COLO829 (cell line): ENCODE measurements around the gene DNAJB13.
"Not testable (repeated sequence)": the region's sequence is repeated elsewhere in the genome, so short reads cannot be mapped to it uniquely, and the experiment has no call there.

Experiments
- DNase-seq: peaks from one replicate; pipeline ENCODE4 v3.0.0; 2012; ENCODE audit warnings: low spot score

DNAJB13 gene, protein sequence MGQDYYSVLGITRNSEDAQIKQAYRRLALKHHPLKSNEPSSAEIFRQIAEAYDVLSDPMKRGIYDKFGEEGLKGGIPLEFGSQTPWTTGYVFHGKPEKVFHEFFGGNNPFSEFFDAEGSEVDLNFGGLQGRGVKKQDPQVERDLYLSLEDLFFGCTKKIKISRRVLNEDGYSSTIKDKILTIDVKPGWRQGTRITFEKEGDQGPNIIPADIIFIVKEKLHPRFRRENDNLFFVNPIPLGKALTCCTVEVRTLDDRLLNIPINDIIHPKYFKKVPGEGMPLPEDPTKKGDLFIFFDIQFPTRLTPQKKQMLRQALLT

GRCh38 chr11:73950869-73951710, at the start of gene DNAJB13:
Gene DNAJB13, plus strand, starts transcription at chr11:73951026. Its CDS starts 44 bp downstream, at chr11:73951070.
- DNase-seq: peak; percentile 74

DNA sequence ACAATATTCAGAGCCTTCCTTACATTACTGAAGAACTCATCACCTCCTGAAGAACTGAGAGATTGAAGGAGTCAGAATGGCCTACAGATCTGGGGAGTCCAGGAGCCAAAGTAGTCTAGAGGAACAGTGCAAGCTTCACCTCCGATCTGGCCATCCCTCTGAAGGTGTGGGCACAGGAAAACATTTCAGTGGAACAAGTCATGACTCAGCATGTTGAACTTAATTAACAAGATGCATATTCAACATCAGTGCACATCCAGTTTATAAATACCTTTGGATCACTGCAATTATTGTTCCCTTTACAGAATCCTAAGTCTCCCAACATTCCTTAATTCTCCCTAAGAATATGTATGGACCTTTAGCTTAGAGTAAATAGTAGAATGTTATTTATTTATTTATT, 48.5 kb upstream of the DNAJB13 start:
- DNase-seq: no peak

GRCh38 chr11:73907191-73907590, 43.6 kb upstream of the DNAJB13 start:
- no peak for DNase-seq

DNA sequence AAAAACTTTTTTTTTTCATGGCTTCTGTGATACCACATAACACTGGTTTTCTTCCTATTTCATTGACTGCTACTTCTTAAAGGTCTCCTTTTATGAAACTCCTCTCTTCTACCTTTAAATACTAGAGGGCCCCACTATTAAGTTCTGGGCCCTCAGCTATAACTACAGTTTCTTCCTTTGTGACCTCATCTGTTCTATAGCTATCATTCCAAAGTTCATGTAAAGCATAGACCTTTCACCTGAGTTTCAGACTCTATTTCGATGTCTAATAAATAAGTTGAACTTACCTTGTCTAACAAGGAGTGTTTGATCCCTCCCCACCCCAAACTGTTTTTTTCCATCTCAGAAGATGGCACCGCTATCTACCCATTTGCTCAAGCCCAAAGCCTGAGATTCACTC, 38.8 kb upstream of the DNAJB13 start:
- no peak for DNase-seq

GRCh38 chr11:73913472-73913871, 37.4 kb upstream of the DNAJB13 start:
- no peak for DNase-seq

DNA sequence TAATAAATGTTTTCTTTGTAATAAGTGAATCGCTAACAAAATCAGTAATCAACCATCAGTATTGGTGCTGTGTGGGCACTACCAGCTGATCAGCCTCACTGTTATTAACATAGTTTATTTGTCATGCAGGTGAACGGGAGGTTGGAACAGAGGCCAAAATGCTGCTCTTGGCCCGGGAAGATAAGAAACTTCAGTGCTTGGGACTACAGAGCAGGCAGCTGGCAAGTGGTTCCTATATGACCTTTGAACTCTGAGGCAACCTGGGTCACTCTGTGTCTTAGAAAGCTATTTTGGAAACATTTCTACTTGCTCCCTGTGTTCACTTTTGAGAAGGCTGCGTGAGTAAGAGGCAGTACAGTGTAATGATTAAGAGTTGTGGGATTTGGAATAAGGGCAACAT, 36.5 kb upstream of the DNAJB13 start:
- no peak for DNase-seq

- DNase-seq: no peak
These were observed 34.4 kb upstream of the DNAJB13 start for GRCh38 chr11:73916435-73916834.

GRCh38 chr11:73921180-73921579, 29.6 kb upstream of the DNAJB13 start:
- no peak for DNase-seq

GRCh38 chr11:73929388-73929787, 21.4 kb upstream of the DNAJB13 start:
- no peak for DNase-seq

DNA sequence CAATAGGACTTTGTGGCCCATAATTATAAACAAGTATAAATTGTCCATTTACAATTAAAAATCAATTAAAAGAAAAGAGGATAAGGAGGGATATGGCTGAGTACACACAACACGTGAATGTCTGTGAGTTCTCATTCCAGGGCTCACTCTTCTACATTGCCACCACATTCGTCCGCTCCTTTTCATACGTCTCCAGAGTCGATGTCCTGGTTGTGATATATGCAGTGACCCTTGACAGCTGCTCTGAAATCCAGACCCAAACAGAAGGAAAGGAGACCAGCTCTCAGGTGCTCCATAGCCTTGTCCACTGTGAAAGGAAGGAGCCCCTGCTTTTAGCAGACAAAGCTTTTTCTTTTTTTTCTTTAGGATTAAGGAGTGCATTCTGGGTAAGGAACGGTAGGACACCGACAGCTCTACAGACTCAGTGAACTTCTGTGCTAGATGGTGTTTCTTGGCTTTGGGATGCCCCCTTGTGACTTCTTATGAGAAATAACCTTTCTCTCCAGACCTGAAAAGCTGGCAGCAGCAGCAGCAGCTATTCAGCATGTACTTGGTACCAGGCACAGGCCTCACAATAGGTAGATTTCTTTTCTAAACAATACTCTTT, 19.7 kb upstream of the DNAJB13 start:
- DNase-seq: peak; percentile 35

GRCh38 chr11:73931951-73932350, 18.9 kb upstream of the DNAJB13 start:
- no peak for DNase-seq

DNA sequence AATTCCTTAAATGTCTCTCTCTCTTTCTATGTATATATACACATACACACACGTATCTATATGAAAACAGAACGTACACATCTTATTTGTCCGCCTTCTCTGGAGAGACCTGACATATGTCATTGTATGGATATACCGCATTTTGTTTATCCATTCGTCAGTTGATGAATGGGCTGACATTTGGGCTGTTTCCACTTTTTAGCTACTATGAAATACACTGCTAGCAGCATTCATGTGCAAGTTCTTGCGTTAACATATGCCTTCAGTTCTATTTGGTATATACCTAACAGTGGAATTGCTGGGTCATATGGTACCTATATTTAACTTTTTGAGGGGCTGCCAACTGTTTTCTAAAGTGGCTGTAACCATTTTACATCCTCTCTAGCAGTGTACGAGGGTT, 18.0 kb upstream of the DNAJB13 start:
- no peak for DNase-seq

GRCh38 chr11:73936047-73936446, 14.8 kb upstream of the DNAJB13 start:
- DNase-seq: not testable (repeated sequence)

DNA sequence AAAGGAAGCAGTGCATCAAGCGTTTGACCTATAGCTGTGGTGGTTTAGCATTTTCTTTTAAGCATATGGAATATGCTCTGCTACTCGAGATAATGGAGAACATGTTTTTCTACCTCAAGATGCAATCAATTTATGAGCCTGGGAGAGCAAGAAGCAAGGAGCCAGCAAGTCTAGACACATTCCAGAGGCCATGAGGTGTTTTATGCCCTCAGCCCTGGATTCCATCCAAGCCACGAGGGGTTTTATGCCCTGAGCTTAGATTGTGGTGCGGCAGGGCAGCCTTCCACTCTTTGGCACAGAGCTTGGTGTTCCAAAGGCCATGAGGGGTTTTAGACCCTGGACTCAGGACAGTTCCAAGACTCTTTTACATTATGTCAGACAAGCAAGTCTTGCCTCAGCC, 11.7 kb upstream of the DNAJB13 start:
- no peak for DNase-seq

DNA sequence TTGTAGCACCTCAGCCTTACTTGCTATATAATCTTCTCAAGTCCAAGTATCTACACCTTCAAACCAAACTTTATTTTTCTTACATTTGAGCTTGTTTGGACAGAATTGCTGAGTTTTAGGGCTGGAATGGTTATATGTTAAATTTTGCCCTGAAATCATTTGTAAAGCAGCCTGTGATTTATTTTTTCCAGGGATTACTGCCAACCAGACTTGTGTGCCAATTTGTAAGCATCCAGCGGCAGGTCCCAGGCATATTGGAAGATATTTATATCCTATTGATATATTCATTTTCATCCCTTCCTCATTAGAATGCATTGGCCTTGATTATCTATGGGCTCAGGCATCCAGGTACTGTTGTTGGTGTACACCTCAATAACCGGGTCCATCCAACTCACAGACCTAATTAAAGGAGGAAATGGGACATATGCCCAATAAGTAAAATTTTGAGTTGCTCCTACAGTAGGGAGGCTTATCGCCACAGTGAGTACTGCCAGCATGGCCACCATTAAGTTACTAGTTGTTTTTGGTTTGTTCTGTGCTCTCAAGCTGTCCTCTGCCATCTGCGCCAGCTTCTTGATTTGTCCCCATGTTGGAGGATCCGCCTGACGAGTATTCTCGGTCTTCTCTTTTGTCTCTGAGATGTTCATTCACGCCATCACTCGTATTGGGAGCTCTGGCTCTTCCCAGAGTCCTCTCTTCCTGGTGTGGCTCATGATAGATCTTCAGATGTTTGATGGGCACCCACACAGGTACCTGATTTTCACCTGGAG, 9.8 kb upstream of the DNAJB13 start:
- DNase-seq: no peak

DNA sequence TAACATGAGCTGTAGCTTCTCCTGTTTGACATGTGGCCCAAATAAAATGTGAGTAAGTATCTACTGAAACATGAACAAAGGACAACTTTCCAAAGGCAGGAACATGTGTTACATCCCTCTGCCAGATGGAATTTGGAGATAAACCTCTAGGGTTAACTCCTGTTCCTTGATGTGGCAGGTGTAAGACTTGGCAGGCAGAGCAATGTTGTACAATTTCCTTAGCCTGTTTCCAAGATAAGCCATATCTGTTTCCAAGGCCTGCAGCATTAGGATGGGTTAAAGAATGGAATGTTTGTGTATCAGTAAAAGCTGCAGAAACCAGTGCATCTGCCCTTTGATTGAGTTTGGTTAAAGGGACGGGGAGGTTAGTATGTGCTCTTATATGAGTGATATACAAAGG, 8.8 kb upstream of the DNAJB13 start:
- no peak for DNase-seq

GRCh38 chr11:73944085-73944484, 6.7 kb upstream of the DNAJB13 start:
- DNase-seq: no peak

GRCh38 chr11:73944901-73945300, 5.9 kb upstream of the DNAJB13 start:
- no peak for DNase-seq

DNA sequence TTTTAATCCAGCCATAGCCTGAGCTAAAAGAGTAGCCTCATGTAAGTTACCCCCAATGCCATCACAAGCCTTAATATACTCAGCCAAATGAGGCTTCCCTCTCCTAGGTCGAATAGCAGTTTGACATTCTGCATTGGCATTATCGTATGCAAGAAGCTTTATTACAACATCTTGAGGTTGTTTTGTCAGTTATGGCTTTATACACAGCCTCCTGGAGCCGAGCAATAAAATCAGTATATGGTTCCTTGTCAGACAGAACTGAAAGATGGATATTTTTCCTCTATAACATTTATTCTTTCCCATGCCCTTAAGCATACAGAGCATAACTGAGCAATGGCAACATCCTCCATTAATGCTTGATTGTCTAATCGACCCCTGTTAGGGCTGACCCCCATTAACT, 5.4 kb upstream of the DNAJB13 start:
- DNase-seq: no peak

DNA sequence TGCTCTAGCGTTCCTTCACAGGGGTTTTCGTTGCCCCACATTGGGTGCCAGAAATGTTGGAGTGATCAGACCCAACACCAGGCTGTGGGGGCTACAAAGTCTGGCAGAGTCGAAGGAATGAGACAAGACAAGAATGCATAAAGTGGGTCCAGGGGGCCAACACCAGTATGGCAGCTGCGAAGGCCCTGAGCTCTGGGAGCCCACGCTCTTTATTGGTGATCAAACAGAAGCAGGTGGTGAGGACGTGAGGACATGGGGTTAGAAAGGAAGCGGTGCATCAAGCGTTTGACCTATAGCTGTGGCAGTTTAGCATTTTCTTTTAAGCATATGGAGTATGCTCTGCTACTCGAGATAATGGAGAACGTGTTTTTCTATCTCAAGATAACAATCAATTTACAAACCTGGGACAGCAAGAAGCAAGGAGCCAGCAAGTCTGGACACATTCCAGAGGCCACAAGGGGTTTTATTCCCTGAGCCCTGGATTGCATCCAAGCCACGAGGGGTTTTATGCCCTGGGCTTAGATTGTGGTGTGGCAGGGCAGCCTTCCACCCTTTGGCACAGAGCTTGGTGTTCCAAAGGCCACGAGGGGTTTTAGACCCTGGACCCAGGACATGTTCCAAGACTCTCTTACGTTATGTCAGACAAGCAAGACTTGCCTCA, 3.9 kb upstream of the DNAJB13 start:
- DNase-seq: no peak

GRCh38 chr11:73949246-73949645, 1.6 kb upstream of the DNAJB13 start:
- no peak for DNase-seq

DNA sequence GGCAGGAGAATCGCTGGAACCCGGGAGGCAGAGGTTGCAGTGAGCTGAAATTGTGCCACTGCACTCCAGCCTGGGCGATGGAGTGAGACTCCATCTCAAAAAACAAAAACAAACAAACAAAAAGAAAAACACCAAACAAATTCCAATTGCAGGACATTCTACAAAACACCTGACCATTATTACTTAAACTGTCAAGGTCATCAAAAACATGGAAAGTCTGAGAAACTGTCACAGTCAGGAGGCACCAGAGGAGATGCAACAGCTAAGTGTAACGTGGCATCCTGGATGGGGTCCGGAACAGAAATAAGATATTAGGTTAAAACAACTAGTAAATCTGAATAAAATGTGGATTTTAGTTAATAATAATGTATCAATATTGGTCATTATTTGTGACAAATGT, 914 bp upstream of the DNAJB13 start:
- no peak for DNase-seq
